GM12864 (cell line): Measurements from ENCODE around the gene WNK4.
A peak's percentile ranks its signal among the peaks of the same experiment; 100 is the strongest.

Experiments
- DNase-seq: peaks from one replicate; pipeline ENCODE4 v3.0.0-alpha.2; 2011; ENCODE audit warnings: low read depth
- H3K4me3 ChIP-seq: 2 replicates; pipeline ENCODE4 v1.5.1; 2011; ENCODE audit warnings: mild to moderate bottlenecking, low read depth, low read length, control low read depth
- CTCF ChIP-seq: IDR thresholded peaks from 2 replicates; pipeline ENCODE4 v1.5.1; 2011; ENCODE audit warnings: low read depth, mild to moderate bottlenecking, moderate library complexity, low read length, control low read depth, inconsistent platforms; ENCODE audit errors: missing control alignments

The WNK4 gene

GRCh38 chr17:42809250-42809649, 28.8 kb downstream of the WNK4 start:
- DNase-seq = no peak
- no peak overlapping the region for H3K4me3 ChIP-seq
- no peak for TF ChIP-seq CTCF

GRCh38 chr17:42814633-42815399, 34.4 kb downstream of the WNK4 start:
- no peak for DNase-seq
- no peak overlapping the region for H3K4me3 ChIP-seq
- no peak for TF ChIP-seq CTCF

GRCh38 chr17:42817866-42818265, 37.5 kb downstream of the WNK4 start:
- TF ChIP-seq CTCF = no peak
- DNase-seq = no peak
- H3K4me3 ChIP-seq = no peak overlapping the region

- TF ChIP-seq CTCF = no peak
- DNase-seq = no peak
- no peak overlapping the region for H3K4me3 ChIP-seq
Observed at GRCh38 chr17:42818379-42818778, 38.0 kb downstream of the WNK4 start.

- peak; percentile 76 for TF ChIP-seq CTCF
- H3K4me3 ChIP-seq = no peak overlapping the region
- DNase-seq = peak; percentile 19
Observed at GRCh38 chr17:42819939-42820535, 39.6 kb downstream of the WNK4 start.

GRCh38 chr17:42821176-42821575, 40.8 kb downstream of the WNK4 start:
- TF ChIP-seq CTCF = no peak

GRCh38 chr17:42827472-42827871, 47.1 kb downstream of the WNK4 start:
- no peak for TF ChIP-seq CTCF
- no peak for DNase-seq
- no peak overlapping the region for H3K4me3 ChIP-seq

More at GRCh38 chr17:42821176-42821575, 40.8 kb downstream of the WNK4 start:
- no peak overlapping the region for H3K4me3 ChIP-seq
- no peak for DNase-seq
